ENCODE measurements around the gene ZFPL1.

DNA sequence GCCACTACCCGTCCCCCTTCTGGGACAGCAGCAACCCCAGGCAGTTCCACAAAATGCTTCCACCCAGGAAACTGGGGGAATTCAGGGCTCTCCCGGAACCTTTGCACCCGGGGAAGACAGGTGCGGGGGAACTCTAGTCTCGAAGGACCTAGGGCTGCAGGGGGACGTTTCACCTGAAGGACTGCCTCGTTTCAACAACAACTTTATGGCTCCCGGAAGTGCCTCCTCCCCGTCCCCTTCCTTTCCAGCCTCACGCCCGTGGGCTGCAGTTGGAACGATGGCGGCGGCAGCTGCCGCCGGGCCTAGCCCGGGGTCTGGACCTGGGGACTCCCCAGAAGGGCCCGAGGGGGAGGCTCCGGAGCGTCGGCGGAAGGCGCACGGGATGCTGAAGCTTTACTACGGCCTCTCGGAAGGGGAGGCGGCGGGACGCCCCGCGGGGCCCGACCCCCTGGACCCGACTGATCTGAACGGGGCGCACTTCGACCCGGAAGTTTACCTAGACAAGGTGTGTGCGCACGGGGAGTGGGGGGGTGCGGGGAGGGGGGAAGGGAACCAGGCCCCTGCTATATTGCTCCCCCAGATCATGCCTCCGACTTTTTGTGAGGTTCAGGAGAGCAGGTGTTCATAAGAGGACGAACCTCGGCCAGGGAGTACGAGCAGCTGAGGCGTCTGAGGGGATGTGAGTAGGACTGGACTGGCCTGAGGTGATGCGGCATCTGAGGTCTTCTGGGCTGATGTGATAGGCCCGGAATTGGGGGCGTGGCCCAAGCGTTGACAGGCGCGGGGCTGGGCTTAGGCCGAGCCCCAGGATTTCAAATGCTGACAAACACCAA is 12.2 kb downstream of the ZFPL1 start, which contains the start of gene VPS51:
- TF ChIP-seq JUND (IDR thresholded peaks at IDR 0.05) (peak in 1 of 2 donors; percentile 51), TAF1 (conservative IDR thresholded peaks at IDR 0.05) (peak; percentile 64), YY1 (IDR thresholded peaks at IDR 0.05) (peak; percentile 96), ATF3 (IDR thresholded peaks at IDR 0.05) (peak; percentile 63), EGR1 (IDR thresholded peaks at IDR 0.05; ENCODE audit: low read depth in 2 of 2) (peak; percentile 21 to 31), RAD21 (IDR thresholded peaks at IDR 0.05) (peak in 1 of 2 donors; percentile 34), SP1 (IDR thresholded peaks at IDR 0.05) (peak; percentile 70)
- TF ChIP-seq, protein P1, sequence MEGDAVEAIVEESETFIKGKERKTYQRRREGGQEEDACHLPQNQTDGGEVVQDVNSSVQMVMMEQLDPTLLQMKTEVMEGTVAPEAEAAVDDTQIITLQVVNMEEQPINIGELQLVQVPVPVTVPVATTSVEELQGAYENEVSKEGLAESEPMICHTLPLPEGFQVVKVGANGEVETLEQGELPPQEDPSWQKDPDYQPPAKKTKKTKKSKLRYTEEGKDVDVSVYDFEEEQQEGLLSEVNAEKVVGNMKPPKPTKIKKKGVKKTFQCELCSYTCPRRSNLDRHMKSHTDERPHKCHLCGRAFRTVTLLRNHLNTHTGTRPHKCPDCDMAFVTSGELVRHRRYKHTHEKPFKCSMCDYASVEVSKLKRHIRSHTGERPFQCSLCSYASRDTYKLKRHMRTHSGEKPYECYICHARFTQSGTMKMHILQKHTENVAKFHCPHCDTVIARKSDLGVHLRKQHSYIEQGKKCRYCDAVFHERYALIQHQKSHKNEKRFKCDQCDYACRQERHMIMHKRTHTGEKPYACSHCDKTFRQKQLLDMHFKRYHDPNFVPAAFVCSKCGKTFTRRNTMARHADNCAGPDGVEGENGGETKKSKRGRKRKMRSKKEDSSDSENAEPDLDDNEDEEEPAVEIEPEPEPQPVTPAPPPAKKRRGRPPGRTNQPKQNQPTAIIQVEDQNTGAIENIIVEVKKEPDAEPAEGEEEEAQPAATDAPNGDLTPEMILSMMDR (IDR thresholded peaks at IDR 0.05; ENCODE audit: low read depth, low read length, missing input control): no peak
- TF ChIP-seq, protein P2, sequence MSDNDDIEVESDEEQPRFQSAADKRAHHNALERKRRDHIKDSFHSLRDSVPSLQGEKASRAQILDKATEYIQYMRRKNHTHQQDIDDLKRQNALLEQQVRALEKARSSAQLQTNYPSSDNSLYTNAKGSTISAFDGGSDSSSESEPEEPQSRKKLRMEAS (IDR thresholded peaks at IDR 0.05): peak; percentile 78
- TF ChIP-seq, protein P3, sequence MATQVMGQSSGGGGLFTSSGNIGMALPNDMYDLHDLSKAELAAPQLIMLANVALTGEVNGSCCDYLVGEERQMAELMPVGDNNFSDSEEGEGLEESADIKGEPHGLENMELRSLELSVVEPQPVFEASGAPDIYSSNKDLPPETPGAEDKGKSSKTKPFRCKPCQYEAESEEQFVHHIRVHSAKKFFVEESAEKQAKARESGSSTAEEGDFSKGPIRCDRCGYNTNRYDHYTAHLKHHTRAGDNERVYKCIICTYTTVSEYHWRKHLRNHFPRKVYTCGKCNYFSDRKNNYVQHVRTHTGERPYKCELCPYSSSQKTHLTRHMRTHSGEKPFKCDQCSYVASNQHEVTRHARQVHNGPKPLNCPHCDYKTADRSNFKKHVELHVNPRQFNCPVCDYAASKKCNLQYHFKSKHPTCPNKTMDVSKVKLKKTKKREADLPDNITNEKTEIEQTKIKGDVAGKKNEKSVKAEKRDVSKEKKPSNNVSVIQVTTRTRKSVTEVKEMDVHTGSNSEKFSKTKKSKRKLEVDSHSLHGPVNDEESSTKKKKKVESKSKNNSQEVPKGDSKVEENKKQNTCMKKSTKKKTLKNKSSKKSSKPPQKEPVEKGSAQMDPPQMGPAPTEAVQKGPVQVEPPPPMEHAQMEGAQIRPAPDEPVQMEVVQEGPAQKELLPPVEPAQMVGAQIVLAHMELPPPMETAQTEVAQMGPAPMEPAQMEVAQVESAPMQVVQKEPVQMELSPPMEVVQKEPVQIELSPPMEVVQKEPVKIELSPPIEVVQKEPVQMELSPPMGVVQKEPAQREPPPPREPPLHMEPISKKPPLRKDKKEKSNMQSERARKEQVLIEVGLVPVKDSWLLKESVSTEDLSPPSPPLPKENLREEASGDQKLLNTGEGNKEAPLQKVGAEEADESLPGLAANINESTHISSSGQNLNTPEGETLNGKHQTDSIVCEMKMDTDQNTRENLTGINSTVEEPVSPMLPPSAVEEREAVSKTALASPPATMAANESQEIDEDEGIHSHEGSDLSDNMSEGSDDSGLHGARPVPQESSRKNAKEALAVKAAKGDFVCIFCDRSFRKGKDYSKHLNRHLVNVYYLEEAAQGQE (IDR thresholded peaks at IDR 0.05): peak; percentile 68
